GM19468 (cell line): ENCODE data around the gene STIP1.

Source experiments
- ATAC-seq: cut with Tn5 transposase; IDR thresholded peaks from one replicate; pipeline ENCODE4 v1.9.1; 2021; ENCODE audit warnings: mild to moderate bottlenecking, moderate library complexity, moderate number of reproducible peaks; ENCODE audit not compliant: unreplicated experiment; ENCODE audit errors: extremely low read depth

The STIP1 gene

GRCh38 chr11:64196626-64197025 is 10.7 kb downstream of the STIP1 start:
- no peak for ATAC-seq

GRCh38 chr11:64198511-64198910 is 12.5 kb downstream of the STIP1 start:
- no peak for ATAC-seq

DNA sequence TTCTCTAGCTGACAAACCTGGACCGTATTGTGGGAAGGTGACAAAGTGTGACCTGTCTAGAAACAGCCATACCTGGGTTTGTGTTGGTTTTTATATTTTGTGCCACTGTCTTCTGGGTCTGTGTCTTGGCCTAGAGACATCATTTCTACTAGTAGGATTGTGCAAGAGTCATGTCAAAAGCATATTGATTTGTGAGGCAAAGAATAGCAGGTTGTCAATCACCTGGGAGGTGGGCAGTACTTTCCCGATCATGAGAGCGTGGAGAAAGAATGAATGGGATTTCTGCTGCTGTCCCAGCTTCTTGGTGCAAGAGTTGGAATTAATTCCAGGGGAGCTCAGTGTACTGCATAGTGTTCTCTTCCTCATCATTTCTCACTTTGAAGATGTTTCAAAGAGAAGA is 15.6 kb downstream of the STIP1 start:
- ATAC-seq: no peak

GRCh38 chr11:64202992-64203391 is 17.0 kb downstream of the STIP1 start:
- no peak for ATAC-seq

DNA sequence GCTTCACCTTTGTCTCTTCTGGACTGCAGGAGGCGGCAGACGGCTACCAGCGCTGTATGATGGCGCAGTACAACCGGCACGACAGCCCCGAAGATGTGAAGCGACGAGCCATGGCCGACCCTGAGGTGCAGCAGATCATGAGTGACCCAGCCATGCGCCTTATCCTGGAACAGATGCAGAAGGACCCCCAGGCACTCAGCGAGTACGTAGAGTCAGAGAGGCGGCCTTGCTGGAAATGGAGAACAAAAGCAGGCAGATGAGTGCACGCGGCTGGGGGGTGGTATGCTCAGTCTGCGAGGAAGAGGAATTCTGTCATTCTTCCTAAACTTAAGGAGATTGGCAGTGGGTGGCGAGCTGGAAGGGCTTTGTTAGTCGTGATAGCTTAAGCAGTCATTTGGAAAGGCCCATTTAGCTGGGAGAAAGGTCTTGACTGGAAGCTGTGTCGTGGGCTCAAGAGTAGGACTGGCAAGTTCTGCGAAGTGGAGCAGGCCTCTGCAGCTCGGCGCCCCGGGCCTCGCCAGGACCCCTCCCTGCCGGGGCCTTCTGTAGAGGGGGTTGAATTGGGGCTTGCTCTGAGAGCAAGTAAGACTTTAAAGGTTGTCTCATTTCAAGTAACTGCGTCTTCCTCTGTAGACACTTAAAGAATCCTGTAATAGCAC is 17.6 kb downstream of the STIP1 start:
- ATAC-seq: no peak

DNA sequence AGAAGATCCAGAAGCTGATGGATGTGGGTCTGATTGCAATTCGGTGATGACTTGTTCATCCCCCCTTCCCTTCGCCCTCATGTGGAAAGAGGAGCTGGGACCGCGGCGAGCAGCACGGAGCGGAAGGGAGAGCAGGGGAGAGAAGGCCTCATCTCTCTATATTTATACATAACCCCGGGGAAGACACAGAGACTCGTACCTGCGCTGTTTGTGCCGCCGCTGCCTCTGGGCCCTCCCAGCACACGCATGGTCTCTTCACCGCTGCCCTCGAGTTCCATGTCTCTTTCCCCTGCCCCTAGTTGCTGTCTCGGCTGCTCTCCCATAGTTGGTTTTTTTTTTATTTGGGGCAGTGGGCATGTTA is 18.1 kb downstream of the STIP1 start:
- no peak for ATAC-seq

DNA sequence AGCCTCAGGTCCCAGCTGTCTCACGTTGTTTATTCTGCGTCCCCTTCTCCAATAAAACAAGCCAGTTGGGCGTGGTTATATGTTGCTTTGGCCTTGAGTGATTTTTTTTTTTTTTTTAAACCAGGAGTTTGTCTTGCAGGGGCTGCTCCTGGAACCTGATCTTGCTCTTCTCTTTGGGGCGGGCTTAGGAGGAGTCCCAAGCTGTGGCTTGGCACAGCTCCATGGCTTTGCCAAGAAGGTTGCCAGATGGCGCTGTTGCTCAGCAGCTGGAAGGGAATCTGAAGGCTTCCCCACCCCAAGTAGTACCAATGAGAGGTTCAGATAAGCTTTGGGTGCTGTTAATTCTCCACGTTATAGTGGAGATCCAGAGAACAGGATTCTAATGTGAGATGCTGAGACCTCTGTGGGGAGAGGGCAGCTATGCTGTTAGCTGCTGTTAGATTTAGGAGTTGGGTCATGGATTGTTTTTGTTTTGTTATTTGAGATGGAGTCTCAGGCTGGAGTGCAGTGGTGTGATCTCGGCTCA is 18.6 kb downstream of the STIP1 start:
- ATAC-seq: no peak

DNA sequence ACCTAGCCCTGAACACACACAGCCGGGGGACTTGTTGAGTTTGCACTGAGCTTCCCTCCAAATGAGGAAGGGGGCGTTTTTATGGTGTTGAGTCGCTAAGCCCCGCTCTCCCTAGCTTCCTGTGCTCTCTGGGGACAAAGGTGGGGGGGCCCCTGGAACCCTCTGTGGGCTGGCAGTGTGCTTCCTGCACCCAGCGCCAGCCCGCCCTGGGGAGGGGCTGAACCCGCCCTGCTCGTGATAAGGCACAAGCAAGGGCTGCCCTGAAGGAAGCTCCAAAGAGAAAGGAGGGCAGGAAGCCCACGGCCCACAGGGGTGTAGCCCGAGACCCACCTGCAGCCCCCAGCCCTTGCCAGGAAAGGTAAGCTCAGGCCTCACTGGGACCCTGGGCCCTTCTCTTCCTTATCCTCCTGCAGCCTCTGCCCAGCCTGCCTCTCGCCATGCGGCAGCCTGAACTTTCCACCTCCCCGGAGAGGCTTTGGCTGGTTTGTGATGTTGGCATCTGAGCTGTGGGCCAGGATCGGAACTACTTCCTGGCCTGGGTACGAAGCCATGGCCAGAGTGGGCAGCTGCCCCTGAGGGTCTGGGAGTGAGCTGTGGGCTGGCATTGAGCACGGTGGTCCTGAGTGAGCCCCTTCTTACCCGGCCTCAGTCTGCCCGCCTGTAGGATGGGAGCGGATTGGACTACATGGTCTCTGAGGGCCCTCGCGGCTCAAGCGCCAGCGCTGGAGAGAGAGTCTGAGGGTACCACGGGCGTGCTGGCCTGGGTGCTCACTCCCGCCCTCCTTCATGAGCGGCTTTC is 20.7 kb downstream of the STIP1 start, which contains the start of gene FERMT3:
Gene FERMT3 (plus strand): TSS at position 265 of the 799 bp plus-strand sequence. CDS start 644 bp downstream, outside the sequence.
- ATAC-seq: no peak

DNA sequence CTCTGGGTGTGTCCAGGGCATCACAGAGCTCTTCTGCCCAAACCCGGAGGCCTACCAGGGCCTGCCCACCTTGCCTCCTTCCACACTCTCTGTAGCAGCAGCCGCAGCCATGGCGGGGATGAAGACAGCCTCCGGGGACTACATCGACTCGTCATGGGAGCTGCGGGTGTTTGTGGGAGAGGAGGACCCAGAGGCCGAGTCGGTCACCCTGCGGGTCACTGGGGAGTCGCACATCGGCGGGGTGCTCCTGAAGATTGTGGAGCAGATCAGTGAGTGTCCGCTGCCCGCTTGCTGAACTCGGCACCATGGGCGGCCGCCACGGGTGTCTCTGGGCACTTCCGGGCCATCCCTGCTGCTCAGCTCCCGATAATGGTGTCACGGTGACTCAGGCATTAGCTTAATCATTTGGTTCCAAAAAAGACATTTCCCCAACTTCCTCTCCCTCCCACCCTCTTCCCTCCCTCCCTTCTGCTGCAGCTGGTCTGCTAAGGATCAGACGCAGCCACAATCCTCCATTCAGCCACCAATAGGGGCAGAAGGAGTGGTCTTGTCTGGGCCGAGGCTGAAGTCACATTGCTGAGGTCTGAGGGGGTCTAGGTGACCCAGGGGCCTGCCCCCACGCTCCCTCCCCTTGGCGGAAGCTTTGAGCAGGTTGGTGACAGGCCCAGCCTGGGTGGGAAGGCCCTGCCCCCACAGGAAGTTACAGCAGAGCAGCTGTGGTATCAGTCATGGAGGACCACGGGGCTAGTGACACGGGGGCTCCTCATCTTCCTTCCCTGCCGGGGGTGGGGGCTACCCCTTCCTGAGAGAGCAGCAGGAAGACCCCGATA is 21.5 kb downstream of the STIP1 start:
- ATAC-seq: peak; percentile 70

DNA sequence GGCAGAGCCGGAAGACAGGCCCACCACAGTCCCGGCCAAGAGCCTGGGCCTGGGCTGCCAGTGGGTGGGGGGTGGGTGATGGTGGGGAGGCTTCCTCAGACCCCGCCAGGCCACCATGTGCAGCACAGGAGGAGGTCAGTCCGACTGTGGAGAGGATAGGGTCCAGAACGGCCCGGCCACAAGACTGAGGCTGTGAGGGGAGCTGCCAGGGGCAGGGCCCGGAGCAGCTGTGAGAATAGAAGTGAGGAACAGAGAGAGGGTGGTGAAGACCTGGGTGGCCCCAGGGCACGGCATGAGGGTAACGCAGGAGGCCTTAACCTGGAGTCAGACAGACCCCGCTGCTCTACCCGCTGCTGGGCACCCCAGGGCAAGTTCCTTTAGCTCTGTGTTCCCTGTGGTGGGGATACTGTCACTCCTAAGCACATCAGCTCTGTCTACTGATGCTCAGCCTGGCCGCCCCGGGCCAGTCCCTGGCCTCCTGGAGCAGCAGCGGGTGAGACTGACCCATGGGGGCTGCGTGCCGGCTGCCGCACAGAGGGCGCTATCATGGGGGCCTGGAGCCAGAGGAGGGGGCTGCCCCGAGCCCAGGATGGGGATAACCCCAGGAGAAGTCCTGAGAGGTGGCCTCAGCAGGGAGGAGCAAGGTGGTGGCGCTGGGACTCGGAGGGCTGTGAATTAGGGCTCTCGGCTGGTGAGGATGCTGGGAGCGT is 22.3 kb downstream of the STIP1 start:
- no peak for ATAC-seq

DNA sequence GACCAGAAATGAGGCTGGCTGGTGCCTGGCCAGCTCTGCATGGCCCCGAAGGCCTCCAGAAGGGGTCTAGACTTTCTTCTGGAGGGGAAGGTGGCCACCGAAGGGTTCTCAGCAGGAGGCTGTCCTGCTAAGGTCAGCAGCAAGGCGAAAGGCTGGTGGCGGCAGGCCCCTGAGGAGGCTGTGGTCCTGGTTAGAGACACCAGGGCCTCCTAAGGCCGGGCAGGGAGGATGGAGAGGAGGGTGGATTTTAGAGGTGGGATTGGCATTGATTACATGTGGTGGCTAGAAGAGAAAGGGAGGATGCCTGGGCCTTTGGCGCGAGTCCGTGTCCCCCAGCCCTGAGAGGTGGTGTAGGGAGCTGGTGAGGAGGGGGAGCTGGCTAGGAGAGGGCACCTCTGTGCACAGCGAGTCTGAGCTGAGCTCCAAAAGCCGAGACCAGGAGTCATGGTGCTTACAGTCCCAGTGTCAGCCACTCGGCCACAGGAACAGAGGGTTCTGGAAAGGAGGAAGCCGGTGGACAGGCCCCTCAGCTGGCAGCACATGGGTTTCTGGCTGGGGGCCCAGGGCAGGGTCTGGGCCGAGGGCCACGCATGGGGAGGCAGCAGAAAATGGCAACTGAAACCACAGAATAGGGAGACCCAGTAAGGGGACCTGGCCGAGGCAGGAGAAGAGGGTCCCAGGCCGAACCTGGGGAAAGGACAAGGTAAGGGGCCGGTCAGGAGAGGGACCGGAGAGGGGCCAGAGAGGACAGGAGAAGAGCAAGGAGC is 23.0 kb downstream of the STIP1 start:
- no peak for ATAC-seq

- ATAC-seq: no peak
These were observed 23.5 kb downstream of the STIP1 start for GRCh38 chr11:64209563-64209843.

GRCh38 chr11:64210301-64211020 is 24.5 kb downstream of the STIP1 start:
- ATAC-seq: no peak

- no peak for ATAC-seq
These were observed 25.4 kb downstream of the STIP1 start for GRCh38 chr11:64211181-64211872.

- ATAC-seq: no peak
These were observed 30.9 kb downstream of the STIP1 start for GRCh38 chr11:64216879-64217278.

DNA sequence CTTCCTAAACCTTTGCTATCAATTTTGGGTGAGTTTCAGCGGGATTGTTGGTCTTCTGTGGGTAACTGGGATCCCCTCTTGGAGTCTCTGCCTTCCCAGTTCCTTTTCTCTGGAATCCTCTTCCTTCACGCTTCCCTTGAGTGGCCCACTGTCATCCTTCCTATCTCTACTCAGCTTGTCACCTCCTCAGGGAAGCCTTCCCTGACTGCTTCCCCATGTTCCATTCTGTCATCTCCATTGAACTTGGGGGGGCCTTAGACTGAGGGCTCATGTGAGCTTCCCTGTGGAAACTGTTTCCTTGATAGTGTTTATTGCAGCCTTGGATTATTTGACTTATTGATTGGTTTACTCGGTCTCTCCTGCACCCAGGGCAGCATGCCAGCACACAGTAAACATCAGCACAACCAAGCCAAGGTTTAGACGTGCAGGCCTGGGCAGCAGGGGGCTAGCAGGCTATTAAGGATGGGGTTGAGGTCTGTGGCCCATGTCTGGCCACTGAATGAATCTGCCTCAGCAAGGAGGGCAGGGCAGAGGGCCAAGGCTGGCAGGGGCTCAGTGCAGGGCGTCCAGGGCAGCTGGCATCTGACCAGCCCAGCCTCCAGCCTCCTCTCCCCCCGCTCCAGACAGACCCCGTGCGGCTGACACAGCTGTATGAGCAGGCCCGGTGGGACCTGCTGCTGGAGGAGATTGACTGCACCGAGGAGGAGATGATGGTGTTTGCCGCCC is 32.8 kb downstream of the STIP1 start:
- no peak for ATAC-seq

GRCh38 chr11:64219354-64219684 is 33.3 kb downstream of the STIP1 start:
- no peak for ATAC-seq

- no peak for ATAC-seq
These were observed 33.8 kb downstream of the STIP1 start for GRCh38 chr11:64219755-64220154.
